NCI-H446 (cell line): ENCODE results near the gene CBR1.

ENCODE experiments used
- DNase-seq, 2 experiments: peaks; one replicate each; lab custom pipeline; 2025; lab: John Stamatoyannopoulos, UW

Gene CBR1

DNA sequence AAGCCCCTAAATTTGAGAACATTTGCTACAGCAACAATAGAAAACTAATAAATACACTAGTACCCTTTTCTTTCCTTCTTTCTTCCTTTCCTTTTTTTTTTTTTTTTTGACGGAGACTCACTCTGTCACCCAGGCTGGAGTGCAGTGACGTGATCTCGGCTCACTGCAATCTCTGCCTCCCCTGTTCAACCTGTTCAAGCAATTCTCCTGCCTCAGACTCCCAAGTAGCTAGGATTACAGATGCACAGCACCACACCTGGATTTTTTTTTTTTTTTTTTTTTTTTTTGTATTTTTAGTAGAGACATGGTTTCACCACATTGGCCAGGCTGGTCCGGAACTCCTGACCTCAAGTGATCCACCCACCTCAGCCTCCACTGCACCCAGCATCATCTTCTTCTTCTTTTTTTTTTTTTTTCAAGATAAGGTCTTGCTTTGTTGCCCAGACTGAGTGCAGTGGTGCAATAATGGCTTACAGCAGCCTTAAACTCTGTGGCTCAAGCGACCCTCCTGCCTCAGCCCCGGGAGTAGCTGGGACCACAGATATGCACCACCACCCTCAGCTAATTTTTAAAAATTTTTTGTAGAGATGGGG, 45.4 kb downstream of the CBR1 start:
- DNase-seq: no peak

DNA sequence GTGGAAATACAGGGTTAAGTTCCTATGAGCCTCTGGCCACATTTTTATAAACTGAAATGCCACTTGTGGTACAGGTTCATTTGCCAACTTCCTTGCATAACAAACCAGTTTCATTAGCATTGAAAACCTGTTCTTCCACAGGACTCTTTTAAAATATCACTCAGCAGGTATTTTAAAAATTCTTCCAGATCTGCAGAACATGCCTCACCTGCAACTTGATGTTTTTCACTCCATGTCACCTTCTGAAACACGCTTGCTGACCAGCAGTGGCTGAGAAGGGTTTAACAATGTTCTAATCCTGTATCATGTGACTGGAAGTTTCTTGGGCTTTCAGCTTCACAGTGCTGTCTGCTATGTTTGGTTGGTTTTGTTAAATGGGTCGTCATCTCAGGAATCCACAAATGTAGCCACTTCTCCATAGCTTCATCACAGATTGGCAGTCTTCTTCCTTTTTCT, 47.5 kb downstream of the CBR1 start:
- DNase-seq: no peak

DNA sequence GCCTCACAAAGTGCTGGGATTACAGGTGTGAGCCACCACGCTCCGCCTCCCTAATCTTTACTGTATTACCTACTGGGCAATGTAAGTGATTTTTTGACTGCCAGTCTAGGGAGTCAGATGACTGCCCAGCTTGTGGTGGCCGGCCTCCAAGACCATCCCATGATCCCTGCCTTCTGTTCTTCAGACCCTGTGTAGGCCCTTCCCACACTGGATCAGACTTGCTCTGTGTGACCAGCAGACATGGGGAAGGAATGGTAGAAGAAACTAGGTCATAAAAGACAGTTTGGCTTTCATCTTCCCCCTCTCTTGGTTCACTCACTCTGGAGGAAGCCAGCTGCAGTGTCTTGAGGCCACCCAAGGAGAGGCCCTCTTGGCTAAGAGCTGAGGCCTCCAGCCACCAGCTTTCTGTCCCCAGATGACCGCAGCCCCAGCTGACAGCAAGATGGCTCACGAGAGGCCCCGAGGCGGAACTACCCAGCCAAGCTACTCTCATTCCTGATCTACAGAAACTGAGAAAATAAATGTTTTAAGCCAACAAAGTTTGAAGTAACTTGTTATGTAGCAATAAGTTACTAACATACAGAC, 50.6 kb downstream of the CBR1 start:
- DNase-seq: no peak
